Aorta (tissue), 5 donors: ENCODE measurements around the gene CHAC2. TPM values are rescaled to one million over a fixed set of nuclear protein-coding genes. Genes with fewer than 3 reads are reported as not detected.
"Not testable (repeated sequence)": the region's sequence is repeated elsewhere in the genome, so short reads cannot be mapped to it uniquely, and the experiment has no call there.

Experiments
- ATAC-seq: fragments of 200-7000 bp; cut with Tn5 transposase; one replicate; pipeline ENCODE4 v1.9.1; 2022; ENCODE audit warnings: moderate library complexity; ENCODE audit not compliant: low FRiP score
- DNase-seq, 2 donors: peaks; one replicate each; pipeline ENCODE4 v3.0.0-alpha.2; 2020
- H3K27ac ChIP-seq, 2 donors: one replicate each; pipeline ENCODE4 v1.5.1; 2013; ENCODE audit warnings: low read length in 2 of 2, mild to moderate bottlenecking in 2 of 2, moderate library complexity in 2 of 2, control low read depth in 1 of 2, inconsistent platforms in 1 of 2, low read depth in 1 of 2
- H3K27me3 ChIP-seq, 2 donors: one replicate each; pipeline ENCODE4 v1.6.1; 2013; ENCODE audit warnings: control low read depth in 1 of 2, low read length in 1 of 2, mild to moderate bottlenecking in 1 of 2, moderate library complexity in 1 of 2; ENCODE audit not compliant: insufficient read depth in 2 of 2, control insufficient read depth in 1 of 2
- H3K36me3 ChIP-seq, 2 donors: one replicate each; pipeline ENCODE4 v1.6.1; 2013; ENCODE audit warnings: control low read depth in 1 of 2, low read length in 1 of 2, mild to moderate bottlenecking in 1 of 2; ENCODE audit not compliant: insufficient read depth in 2 of 2, control insufficient read depth in 1 of 2
- H3K4me1 ChIP-seq, 2 donors: one replicate each; pipeline ENCODE4 v1.6.1; 2013; ENCODE audit warnings: low read length in 2 of 2, control low read depth in 1 of 2, mild to moderate bottlenecking in 1 of 2, moderate library complexity in 1 of 2; ENCODE audit not compliant: insufficient read depth in 2 of 2, control insufficient read depth in 1 of 2
- H3K4me3 ChIP-seq, 2 donors: one replicate each; pipeline ENCODE4 v1.5.1; 2013; ENCODE audit warnings: low read length in 2 of 2, control low read depth in 1 of 2, mild to moderate bottlenecking in 1 of 2
- H3K9me3 ChIP-seq: one replicate; pipeline ENCODE4 v1.6.1; 2013; ENCODE audit warnings: mild to moderate bottlenecking, low read length; ENCODE audit not compliant: control insufficient read depth
- WGBS, 2 donors: extraction: QIAGEN DNeasy Blood & Tissue Kit; methylation state at CpG; one replicate each; pipeline ENCODE4 v1.1.7; 2013; 5-methylcytosine and 5-hydroxymethylcytosine counted together
- intact Hi-C, 2 donors: fragments of 100-400 bp; cut with DNase I; formaldehyde crosslinking; loops; one replicate each; pipeline versions ENCODE4 v1.14.2 to v1.15.0; 2022
- polyA plus RNA-seq, 2 donors: library from polyadenylated mRNA; stranded (reverse); fragments of 200-250 nt; gene quantifications; one replicate each; pipeline ENCODE4 v1.2.3, GENCODE V29; 2013
- total RNA-seq, 2 donors: library from RNA; stranded (reverse); fragmentation: NEBNext Ultra II Directional; extraction: Animal tissue kit (Norgen Biotek cat#: 25700); gene quantifications; one replicate each; pipeline ENCODE4 v1.2.1, GENCODE V29; 2021
- donor health status: healthy with polysubstance abuse.
- donor health status: Bipolar disorder and iron deficiency.
- donor health status: DM: no; HTN: no; CAD: no.
- donor health status: DM: no; HTN: no; CAD: no.
- donor health status: DM: yes; HTN: yes; CAD: no.

The CHAC2 gene
- total and polyA plus RNA-seq, 4 donors = 0.61 to 5.5 (median 1.0) TPM

DNA sequence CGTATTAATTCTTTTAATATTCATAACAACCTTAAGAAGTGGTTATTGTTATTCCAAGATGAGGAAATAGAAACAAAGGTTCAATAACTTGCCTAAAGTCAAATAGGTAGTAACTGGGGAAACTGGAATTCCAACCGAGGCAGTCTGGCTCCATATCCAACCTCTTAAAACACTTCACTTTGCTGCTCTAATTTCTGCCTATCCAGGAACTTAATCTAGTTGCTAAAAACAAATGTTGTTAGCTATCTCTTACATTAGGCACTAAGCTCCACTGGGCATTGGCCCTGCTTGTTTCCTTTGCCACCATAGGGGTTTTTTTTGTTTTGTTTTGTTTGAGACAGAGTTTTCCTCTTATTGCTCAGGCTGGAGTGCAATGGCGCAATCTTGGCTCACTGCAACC, 44.0 kb downstream of the CHAC2 start:
- Histone ChIP-seq H3K4me1 (no peaks in the 10 kb centered on the region), H3K36me3 (peaks cover 0 to 7% of the 10 kb centered on the region in 2 donors), H3K27me3 (no peaks in the 10 kb centered on the region), H3K9me3 (no peaks in the 10 kb centered on the region), H3K27ac (no peak overlapping the region), H3K4me3 (no peak overlapping the region)
- ATAC-seq (no peak), DNase-seq (no peak)
- 94 to 96% methylated on average over 3 of the region's 3 CpGs for WGBS, 2 donors
- intact Hi-C loops = no loop called here

DNA sequence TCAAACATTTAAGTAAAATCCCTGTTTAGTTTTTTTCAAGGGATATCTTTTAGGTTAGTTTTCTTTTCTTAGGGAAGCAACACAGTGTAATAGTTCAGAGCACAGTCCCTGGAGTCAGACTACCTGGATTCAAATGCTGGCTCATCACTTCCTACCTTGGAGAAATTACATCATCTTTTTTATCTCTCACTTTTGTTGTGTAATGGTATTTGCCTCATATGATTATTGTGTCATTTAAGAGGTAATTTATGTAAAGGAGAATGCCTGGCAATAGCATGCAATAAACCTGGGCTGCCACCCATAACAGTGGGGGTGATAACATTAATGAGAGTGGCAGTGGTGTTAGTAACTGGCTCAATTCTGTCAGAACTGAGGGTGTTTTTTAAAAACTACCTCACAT, 45.5 kb downstream of the CHAC2 start:
- Histone ChIP-seq H3K9me3 (no peaks in the 10 kb centered on the region), H3K4me3 (no peak overlapping the region), H3K27me3 (no peaks in the 10 kb centered on the region), H3K27ac (no peak overlapping the region), H3K36me3 (peaks cover 0 to 7% of the 10 kb centered on the region in 2 donors), H3K4me1 (no peaks in the 10 kb centered on the region)
- intact Hi-C loops = no loop called here
- DNase-seq (no peak), ATAC-seq (no peak)

DNA sequence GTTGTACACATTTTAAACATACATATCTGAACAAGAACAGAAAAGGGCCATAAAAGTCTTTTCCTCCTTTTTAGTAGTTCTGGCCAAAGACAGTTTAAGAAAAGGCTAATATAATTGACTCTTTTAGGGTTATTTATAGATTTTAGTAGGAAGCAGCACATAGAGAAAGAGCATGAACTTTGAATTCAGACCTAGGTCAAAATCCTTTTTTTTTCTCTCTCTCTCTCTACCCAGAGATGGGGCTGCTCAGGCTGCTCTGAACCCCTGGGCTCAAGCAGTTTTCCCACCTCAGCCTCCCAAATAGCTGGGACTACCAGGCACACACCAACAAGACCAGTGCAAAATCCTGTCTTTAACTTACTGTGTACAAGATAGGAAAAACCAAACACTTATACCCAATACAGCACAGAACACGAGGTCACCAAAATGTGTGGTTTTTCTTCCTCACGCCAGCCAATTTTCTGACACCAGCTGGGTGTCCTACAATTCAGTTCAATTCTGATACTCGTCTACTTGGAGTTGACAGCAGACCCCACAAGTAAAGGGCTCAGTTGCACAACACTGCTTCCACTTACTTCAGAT, 51.3 kb downstream of the CHAC2 start:
- H3K27ac ChIP-seq = no peak overlapping the region
- no peak for DNase-seq
- intact Hi-C loops = no loop called here
- no peak for ATAC-seq
- H3K36me3 ChIP-seq = peaks cover 0 to 4% of the 10 kb centered on the region in 2 donors
- 91 to 93% methylated on average over 3 of the region's 3 CpGs for whole genome bisulfite sequencing, 2 donors
- no peaks in the 10 kb centered on the region for H3K27me3 ChIP-seq
- no peak overlapping the region for H3K4me3 ChIP-seq
- H3K9me3 ChIP-seq = no peaks in the 10 kb centered on the region
- no peaks in the 10 kb centered on the region for H3K4me1 ChIP-seq

DNA sequence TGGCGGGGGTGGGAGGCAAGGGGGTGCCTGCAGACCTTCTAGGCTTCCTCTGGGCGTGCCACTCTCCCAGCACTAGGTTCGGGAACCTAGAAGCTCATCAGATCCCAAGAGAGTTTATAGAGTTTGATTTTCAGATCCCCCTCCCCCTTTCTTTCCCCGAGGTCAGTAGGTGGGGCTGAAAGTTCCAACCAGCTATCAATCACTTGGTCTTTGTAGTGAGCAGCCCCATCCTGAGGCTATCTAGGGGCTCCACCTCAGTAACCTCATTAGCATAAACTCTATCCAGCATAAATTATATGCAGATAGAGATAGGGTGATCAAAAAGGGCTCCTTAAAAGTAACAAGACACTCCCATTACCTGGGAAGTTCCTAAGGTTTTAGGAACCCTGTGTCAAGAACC, 52.0 kb downstream of the CHAC2 start:
- Histone ChIP-seq H3K4me3 (no peak overlapping the region), H3K36me3 (peaks cover 0 to 4% of the 10 kb centered on the region in 2 donors), H3K4me1 (no peaks in the 10 kb centered on the region), H3K27ac (no peak overlapping the region), H3K9me3 (no peaks in the 10 kb centered on the region), H3K27me3 (no peaks in the 10 kb centered on the region)
- ATAC-seq = no peak
- 67 to 73% methylated on average over 4 of the region's 4 CpGs for WGBS, 2 donors
- DNase-seq = no peak
- intact Hi-C loops = no loop called here

- WGBS, 2 donors = 86 to 89% methylated on average over 9 of the region's 9 CpGs
- H3K36me3 ChIP-seq = peaks cover 0 to 4% of the 10 kb centered on the region in 2 donors
- no peak overlapping the region for H3K27ac ChIP-seq
- DNase-seq (no peak), ATAC-seq (no peak)
- no peaks in the 10 kb centered on the region for H3K4me1 ChIP-seq
- intact Hi-C loops = no loop called here
- no peaks in the 10 kb centered on the region for H3K27me3 ChIP-seq
- no peaks in the 10 kb centered on the region for H3K9me3 ChIP-seq
- H3K4me3 ChIP-seq = no peak overlapping the region
Observed at GRCh38 chr2:53820048-53820447, 52.4 kb downstream of the CHAC2 start.

DNA sequence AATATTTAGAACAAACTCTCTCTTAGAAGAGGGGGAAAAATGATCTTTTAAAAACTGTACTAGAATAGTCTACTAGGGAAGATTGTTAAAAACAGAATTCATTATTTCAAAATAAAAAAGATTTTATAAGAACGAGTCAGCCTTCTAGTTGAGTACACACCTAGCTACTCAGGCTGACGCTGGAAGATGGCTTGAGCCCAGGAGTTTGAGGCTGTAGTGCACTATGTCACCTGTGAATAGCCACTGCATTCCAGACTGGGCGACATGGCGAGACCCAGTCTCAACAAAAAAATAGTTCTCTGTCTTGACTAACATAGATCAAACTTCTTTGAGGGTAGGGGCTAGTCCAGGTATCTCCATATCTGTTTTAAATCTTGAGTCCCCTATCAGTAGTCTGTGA, 53.1 kb downstream of the CHAC2 start:
- H3K36me3 ChIP-seq = peaks cover 0 to 4% of the 10 kb centered on the region in 2 donors
- WGBS, 2 donors = 79 to 83% methylated on average over 4 of the region's 4 CpGs
- no peaks in the 10 kb centered on the region for H3K9me3 ChIP-seq
- no peak overlapping the region for H3K4me3 ChIP-seq
- ATAC-seq = no peak
- H3K27ac ChIP-seq = no peak overlapping the region
- H3K4me1 ChIP-seq = no peaks in the 10 kb centered on the region
- no peaks in the 10 kb centered on the region for H3K27me3 ChIP-seq
- no peak for DNase-seq
- intact Hi-C loops = no loop called here

GRCh38 chr2:53821810-53822209, 54.2 kb downstream of the CHAC2 start:
- ATAC-seq (no peak), DNase-seq (no peak)
- Histone ChIP-seq H3K4me3 (no peak overlapping the region), H3K9me3 (no peaks in the 10 kb centered on the region), H3K27ac (no peak overlapping the region), H3K4me1 (no peaks in the 10 kb centered on the region), H3K36me3 (peaks cover 0 to 4% of the 10 kb centered on the region in 2 donors), H3K27me3 (no peaks in the 10 kb centered on the region)
- WGBS, 2 donors = 80 to 81% methylated on average over 6 of the region's 6 CpGs
- intact Hi-C loops = no loop called here

GRCh38 chr2:53823639-53824038, 56.0 kb downstream of the CHAC2 start:
- H3K4me3 ChIP-seq, DNase-seq, H3K27ac ChIP-seq, ATAC-seq, intact Hi-C loops, H3K4me1 ChIP-seq, H3K9me3 ChIP-seq, H3K36me3 ChIP-seq, H3K27me3 ChIP-seq: not testable (repeated sequence)
- 89 to 90% methylated on average over 9 of the region's 9 CpGs for WGBS, 2 donors
